ENCODE data around the gene TMEM158.
A peak's percentile ranks its signal among the peaks of the same experiment; 100 is the strongest.

GRCh38 chr3:45261333-45262110 lies 35.4 kb upstream of the TMEM158 start:
- TF ChIP-seq GTF2F1 (IDR thresholded peaks at IDR 0.05; ENCODE audit: borderline replicate concordance, low read depth, low read length): no peak
- TF ChIP-seq, protein P1, sequence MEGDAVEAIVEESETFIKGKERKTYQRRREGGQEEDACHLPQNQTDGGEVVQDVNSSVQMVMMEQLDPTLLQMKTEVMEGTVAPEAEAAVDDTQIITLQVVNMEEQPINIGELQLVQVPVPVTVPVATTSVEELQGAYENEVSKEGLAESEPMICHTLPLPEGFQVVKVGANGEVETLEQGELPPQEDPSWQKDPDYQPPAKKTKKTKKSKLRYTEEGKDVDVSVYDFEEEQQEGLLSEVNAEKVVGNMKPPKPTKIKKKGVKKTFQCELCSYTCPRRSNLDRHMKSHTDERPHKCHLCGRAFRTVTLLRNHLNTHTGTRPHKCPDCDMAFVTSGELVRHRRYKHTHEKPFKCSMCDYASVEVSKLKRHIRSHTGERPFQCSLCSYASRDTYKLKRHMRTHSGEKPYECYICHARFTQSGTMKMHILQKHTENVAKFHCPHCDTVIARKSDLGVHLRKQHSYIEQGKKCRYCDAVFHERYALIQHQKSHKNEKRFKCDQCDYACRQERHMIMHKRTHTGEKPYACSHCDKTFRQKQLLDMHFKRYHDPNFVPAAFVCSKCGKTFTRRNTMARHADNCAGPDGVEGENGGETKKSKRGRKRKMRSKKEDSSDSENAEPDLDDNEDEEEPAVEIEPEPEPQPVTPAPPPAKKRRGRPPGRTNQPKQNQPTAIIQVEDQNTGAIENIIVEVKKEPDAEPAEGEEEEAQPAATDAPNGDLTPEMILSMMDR (IDR thresholded peaks at IDR 0.05; ENCODE audit: control extremely low read depth in 1 of 3, insufficient read depth in 1 of 3, low read depth in 1 of 3, low read length in 3 of 3): no peak
- no peak for TF ChIP-seq KDM1A (IDR thresholded peaks at IDR 0.05; ENCODE audit: borderline replicate concordance, low read length)
- no peak for TF ChIP-seq POLR2A (IDR thresholded peaks at IDR 0.05; ENCODE audit: control extremely low read depth in 1 of 2, low read depth in 2 of 2, low read length in 2 of 2)
- TF ChIP-seq MAFK (IDR thresholded peaks at IDR 0.05; ENCODE audit: low read depth, low read length): no peak
- no peak for TF ChIP-seq BRCA1 (IDR thresholded peaks at IDR 0.05; ENCODE audit: low read depth, low read length)
- TF ChIP-seq EP300 (IDR thresholded peaks at IDR 0.05; ENCODE audit: borderline replicate concordance in 1 of 2, low read depth in 2 of 2, low read length in 2 of 2): no peak
- TF ChIP-seq PHF8 (conservative IDR thresholded peaks at IDR 0.05; ENCODE audit: low read depth, low read length): no peak
- peak; percentile 64 for TF ChIP-seq MAX (IDR thresholded peaks at IDR 0.05)
- TF ChIP-seq SUZ12 (IDR thresholded peaks at IDR 0.05; ENCODE audit: low read length): no peak

Data from H1 (cell line).